Right atrium auricular region (tissue), 2 donors: ENCODE results near the gene GBP4. TPM values are rescaled to one million over a fixed set of nuclear protein-coding genes. Genes with fewer than 3 reads are reported as not detected.
"Not testable (repeated sequence)": the region's sequence is repeated elsewhere in the genome, so short reads cannot be mapped to it uniquely, and the experiment has no call there.

Source experiments
- DNase-seq: peaks from one replicate; pipeline ENCODE4 v3.0.0-alpha.2; 2019; ENCODE audit warnings: low spot score
- H3K27ac ChIP-seq, 2 donors: fragments of 200-600 bp; sonication (generic); 1 replicate in 1 of 2; 2 replicates in 1 of 2; pipeline ENCODE4 v1.5.1; 2016 to 2019
- H3K27me3 ChIP-seq, 2 donors: fragments of 200-600 bp; sonication (generic); one replicate each; pipeline versions ENCODE4 v1.5.1 to v1.6.0; 2017 to 2019
- H3K36me3 ChIP-seq: fragments of 200-600 bp; sonication (generic); one replicate; pipeline ENCODE4 v1.5.1; 2016
- H3K4me1 ChIP-seq, 2 donors: fragments of 200-600 bp; sonication (generic); one replicate each; pipeline versions ENCODE4 v1.5.1 to v1.6.0; 2017 to 2019
- H3K4me3 ChIP-seq, 2 donors: fragments of 200-600 bp; sonication (generic); 1 replicate in 1 of 2; 2 replicates in 1 of 2; pipeline ENCODE4 v1.5.1; 2017 to 2019; ENCODE audit warnings: mild to moderate bottlenecking in 1 of 2, moderate library complexity in 1 of 2
- H3K9me3 ChIP-seq, 2 donors: fragments of 200-600 bp; sonication (generic); one replicate each; pipeline ENCODE4 v1.5.1; 2019
- total RNA-seq, 2 donors: library from RNA; depleted of rRNA; stranded (reverse); fragments of >200 nt; gene quantifications; one replicate each; pipeline ENCODE4 v1.1.0, GENCODE V29; 2016
- TF ChIP-seq, protein P1 (sequence below), 2 donors: fragments of 200-600 bp; sonication (generic); IDR thresholded peaks; one replicate each; pipeline ENCODE4 v1.5.1; 2019; ENCODE audit warnings: antibody characterized with exemption in 2 of 2

The GBP4 gene, protein sequence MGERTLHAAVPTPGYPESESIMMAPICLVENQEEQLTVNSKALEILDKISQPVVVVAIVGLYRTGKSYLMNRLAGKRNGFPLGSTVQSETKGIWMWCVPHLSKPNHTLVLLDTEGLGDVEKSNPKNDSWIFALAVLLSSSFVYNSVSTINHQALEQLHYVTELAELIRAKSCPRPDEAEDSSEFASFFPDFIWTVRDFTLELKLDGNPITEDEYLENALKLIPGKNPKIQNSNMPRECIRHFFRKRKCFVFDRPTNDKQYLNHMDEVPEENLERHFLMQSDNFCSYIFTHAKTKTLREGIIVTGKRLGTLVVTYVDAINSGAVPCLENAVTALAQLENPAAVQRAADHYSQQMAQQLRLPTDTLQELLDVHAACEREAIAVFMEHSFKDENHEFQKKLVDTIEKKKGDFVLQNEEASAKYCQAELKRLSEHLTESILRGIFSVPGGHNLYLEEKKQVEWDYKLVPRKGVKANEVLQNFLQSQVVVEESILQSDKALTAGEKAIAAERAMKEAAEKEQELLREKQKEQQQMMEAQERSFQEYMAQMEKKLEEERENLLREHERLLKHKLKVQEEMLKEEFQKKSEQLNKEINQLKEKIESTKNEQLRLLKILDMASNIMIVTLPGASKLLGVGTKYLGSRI
- 1 to 10 TPM; 6.1 to 6.2 TPM for total RNA-seq

DNA sequence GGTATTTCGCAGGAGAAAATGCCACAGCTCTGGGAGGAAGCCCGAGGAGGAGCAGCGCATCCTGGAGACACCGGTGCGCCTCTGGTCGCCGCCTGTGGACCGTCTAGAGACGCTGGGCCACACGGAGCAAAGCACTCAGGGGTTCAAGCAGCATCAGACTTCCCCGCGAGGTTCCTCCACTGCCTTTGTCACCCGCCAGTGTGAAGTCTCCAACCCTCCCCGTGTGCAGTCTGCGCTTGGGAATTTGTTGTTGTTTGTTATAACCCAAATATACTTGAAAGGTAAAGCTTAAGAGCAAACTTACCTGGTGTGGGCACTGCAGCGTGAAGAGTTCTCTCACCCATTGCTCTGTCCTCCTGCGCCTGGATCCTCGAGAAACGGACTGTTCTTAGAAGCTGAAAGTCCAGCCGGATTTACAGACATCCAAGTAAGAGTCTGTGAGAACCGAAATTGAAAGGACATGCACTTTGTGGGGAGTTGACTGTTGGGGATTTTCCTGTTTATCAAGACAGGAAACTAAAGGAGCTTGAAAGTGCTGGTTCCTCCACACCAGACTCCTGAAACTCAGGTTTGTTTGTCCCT is at the start of gene GBP4:
Gene GBP4, minus strand, starts transcription at position 452 of the 582 bp plus-strand sequence. Its CDS starts 108 bp downstream, at position 344.
- TF ChIP-seq, protein P1, sequence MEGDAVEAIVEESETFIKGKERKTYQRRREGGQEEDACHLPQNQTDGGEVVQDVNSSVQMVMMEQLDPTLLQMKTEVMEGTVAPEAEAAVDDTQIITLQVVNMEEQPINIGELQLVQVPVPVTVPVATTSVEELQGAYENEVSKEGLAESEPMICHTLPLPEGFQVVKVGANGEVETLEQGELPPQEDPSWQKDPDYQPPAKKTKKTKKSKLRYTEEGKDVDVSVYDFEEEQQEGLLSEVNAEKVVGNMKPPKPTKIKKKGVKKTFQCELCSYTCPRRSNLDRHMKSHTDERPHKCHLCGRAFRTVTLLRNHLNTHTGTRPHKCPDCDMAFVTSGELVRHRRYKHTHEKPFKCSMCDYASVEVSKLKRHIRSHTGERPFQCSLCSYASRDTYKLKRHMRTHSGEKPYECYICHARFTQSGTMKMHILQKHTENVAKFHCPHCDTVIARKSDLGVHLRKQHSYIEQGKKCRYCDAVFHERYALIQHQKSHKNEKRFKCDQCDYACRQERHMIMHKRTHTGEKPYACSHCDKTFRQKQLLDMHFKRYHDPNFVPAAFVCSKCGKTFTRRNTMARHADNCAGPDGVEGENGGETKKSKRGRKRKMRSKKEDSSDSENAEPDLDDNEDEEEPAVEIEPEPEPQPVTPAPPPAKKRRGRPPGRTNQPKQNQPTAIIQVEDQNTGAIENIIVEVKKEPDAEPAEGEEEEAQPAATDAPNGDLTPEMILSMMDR (IDR thresholded peaks at IDR 0.05): no peak
- peak within 1 kb of the TSS; percentile 53 to 54 for H3K4me3 ChIP-seq
- no peaks in the 10 kb centered on the region for H3K27me3 ChIP-seq
- H3K27ac ChIP-seq: peak within 1 kb of the TSS; percentile 69 to 81
- H3K9me3 ChIP-seq: no peaks in the 10 kb centered on the region
- H3K4me1 ChIP-seq: no peaks in the 10 kb centered on the region
- DNase-seq: peak; percentile 62
- no peaks in the 10 kb centered on the region for H3K36me3 ChIP-seq

DNA sequence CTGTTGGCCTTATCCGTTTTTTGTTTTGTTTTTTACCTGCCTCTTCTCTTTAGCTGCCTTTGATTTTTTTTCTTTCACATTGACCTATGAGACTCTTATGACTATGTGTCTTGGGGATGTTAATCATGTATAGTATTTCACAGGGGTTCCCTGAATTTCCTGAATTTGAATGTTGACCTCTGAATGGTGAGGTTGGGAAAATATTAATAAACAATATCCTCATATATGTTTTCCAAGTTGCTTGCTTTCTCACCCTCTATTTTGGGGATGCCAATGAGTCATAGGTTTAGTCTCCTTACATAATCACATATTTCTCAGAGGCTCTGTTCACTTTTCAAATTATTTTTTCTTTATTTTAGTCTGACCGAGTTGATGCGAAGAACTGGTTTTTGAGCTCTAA is 44.3 kb upstream of the GBP4 start:
- H3K27me3 ChIP-seq: no peaks in the 10 kb centered on the region
- TF ChIP-seq, protein P1 (IDR thresholded peaks at IDR 0.05): no peak
- peaks cover 0 to 6% of the 10 kb centered on the region in 2 donors for H3K9me3 ChIP-seq
- no peaks in the 10 kb centered on the region for H3K4me1 ChIP-seq
- no peak for DNase-seq
- H3K4me3 ChIP-seq: no peak overlapping the region
- H3K36me3 ChIP-seq: no peaks in the 10 kb centered on the region
- no peak overlapping the region for H3K27ac ChIP-seq

DNA sequence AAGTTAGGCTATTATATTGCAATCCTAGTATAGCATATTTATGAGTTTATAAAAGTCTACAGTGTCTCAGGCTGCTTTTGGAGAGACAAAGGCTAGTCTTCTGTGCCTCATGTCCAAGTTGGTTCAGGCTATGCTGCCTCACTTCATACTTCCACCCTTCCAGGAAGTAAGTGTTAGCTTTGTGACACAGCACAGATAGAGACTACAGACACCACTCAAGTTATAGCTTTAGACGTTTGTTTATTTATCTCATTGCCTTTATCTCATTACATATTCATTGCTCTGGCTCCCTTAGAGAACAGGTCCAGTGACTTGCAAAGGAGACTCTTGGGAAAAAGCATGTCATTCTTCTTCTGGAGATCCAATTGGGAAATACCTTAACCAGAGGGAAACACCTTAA is 22.6 kb upstream of the GBP4 start:
- Histone ChIP-seq H3K27ac (no peak overlapping the region), H3K4me3 (no peak overlapping the region), H3K9me3 (no peaks in the 10 kb centered on the region), H3K4me1 (no peaks in the 10 kb centered on the region), H3K27me3 (no peaks in the 10 kb centered on the region), H3K36me3 (no peaks in the 10 kb centered on the region)
- no peak for DNase-seq
- TF ChIP-seq, protein P1 (IDR thresholded peaks at IDR 0.05): no peak

DNA sequence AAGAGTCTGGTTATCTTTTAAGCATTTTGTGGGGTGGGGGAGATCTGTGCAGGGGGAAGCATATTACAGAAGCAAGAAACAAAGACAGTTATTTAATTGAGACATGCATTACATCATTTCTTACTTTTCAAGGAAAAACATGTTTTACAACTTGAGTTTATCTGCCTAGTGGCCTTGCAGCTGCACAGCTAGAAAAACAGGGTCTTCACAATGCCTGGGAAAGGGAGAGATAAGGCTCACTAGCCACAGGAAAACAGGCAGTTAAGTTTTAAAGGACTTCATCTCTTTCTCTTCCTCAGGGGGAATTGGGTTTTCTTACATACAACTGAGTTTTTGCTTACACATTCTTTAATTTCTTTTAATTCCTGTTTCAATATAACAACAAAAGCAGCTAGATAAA is 21.1 kb upstream of the GBP4 start:
- not testable (repeated sequence) for DNase-seq, H3K4me3 ChIP-seq, H3K4me1 ChIP-seq, H3K27me3 ChIP-seq, H3K9me3 ChIP-seq, H3K36me3 ChIP-seq, H3K27ac ChIP-seq

DNA sequence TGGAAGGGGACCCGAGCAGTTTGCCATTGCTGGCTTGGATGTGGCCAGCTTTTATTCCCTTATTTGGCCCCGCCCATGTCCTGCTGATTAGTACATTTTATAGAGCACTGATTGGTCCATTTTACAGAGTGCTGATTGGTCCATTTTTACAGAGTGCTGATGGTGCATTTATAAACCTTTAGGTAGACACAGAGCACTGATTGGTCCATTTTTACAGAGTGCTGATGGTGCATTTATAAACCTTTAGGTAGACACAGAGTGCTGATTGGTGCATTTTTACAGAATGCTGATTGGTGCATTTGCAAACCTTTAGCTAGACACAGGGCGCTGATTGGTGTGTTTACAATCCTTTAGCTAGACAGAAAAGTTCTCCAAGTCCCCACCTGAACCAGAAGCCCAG is 20.2 kb upstream of the GBP4 start:
- not testable (repeated sequence) for H3K27ac ChIP-seq, H3K36me3 ChIP-seq, DNase-seq, H3K4me1 ChIP-seq, H3K27me3 ChIP-seq, H3K9me3 ChIP-seq, H3K4me3 ChIP-seq

DNA sequence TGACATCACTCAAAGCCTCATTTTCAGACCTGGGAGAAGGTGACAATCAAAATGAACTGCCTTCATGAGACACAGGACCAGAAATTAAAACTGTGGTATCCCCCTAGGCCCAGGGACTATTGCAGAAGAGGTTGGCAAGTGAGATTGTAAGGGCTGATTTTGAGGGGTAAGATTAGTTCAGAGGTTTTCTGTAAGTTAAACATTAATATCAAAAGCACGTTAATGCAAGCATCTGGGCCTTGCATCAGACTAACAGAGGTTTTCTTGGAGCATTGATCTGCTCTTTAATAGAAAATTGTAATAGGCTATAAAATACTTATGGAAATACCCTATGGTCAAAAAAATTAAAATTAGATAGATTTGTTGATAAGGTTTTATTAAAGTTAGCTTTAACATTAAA is 14.6 kb upstream of the GBP4 start:
- TF ChIP-seq, protein P1 (IDR thresholded peaks at IDR 0.05): no peak
- no peak overlapping the region for H3K4me3 ChIP-seq
- H3K4me1 ChIP-seq: no peaks in the 10 kb centered on the region
- peaks cover 0 to 4% of the 10 kb centered on the region in 2 donors for H3K9me3 ChIP-seq
- H3K27ac ChIP-seq: no peak overlapping the region
- no peaks in the 10 kb centered on the region for H3K27me3 ChIP-seq
- DNase-seq: no peak
- H3K36me3 ChIP-seq: no peaks in the 10 kb centered on the region
